Measurements from ENCODE around the gene ZNF567.

The ZNF567 gene

DNA sequence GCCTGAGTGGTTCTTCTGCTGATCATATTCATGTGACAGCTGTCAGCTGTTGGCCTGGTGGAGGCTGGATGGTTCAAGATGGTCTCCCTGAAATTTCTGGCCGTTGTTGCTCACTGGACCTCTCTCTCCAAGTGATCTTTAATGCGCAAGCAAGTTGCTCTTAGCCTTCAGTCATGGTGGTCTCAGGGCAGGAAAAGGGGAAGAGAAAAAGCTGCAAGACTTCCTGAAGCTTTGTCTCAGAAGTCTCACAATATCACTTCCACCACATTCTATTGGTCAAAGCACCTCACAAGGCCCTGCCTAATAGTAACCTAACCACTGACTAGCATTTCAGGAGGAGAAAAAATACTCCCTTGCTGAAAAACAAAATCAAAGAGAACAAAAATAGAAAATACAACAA, 1.6 kb upstream of the ZNF567 start:
- Histone ChIP-seq H3K4me3 (ENCODE audit: low read length) (peak overlapping the region; percentile 90), H3F3A (ENCODE audit: control insufficient read depth, insufficient read depth) (no peaks in the 10 kb centered on the region), H3K27me3 (ENCODE audit: control insufficient read depth, low read length) (no peaks in the 10 kb centered on the region), H3K4me2 (ENCODE audit: low read length) (no peak overlapping the region), H3K9me2 (replicated peaks; ENCODE audit: control insufficient read depth, low read length) (no peaks in the 10 kb centered on the region), H3K79me2 (ENCODE audit: control insufficient read depth, low read length) (peaks cover 14% of the 10 kb centered on the region), H4K20me1 (ENCODE audit: control insufficient read depth, insufficient read depth, low read depth, low read length) (no peaks in the 10 kb centered on the region), H3K9me3 (ENCODE audit: control insufficient read depth, insufficient read depth, low read length) (peaks cover 31% of the 10 kb centered on the region), H3K36me3 (ENCODE audit: control insufficient read depth, low read length) (peaks cover 17% of the 10 kb centered on the region), H3K27ac (ENCODE audit: low read depth, low read length) (no peak overlapping the region), H3K4me1 (ENCODE audit: control insufficient read depth, low read length) (peaks cover 19% of the 10 kb centered on the region)
- TF ChIP-seq EZH2phosphoT487 (IDR thresholded peaks at IDR 0.05; ENCODE audit: borderline replicate concordance, low read length): no peak
- no peak for TF ChIP-seq CTCF (IDR thresholded peaks at IDR 0.05; ENCODE audit: low read depth, low read length, poor library complexity, severe bottlenecking)

GRCh38 chr19:36686365-36687213, 823 bp upstream of the ZNF567 start:
- Histone ChIP-seq H3K27ac (ENCODE audit: low read depth, low read length) (no peak overlapping the region), H3K36me3 (ENCODE audit: control insufficient read depth, low read length) (peaks cover 24% of the 10 kb centered on the region), H3K9me2 (replicated peaks; ENCODE audit: control insufficient read depth, low read length) (no peaks in the 10 kb centered on the region), H3F3A (ENCODE audit: control insufficient read depth, insufficient read depth) (no peaks in the 10 kb centered on the region), H3K4me3 (ENCODE audit: low read length) (peak overlapping the region; percentile 90), H4K20me1 (ENCODE audit: control insufficient read depth, insufficient read depth, low read depth, low read length) (no peaks in the 10 kb centered on the region), H3K9me3 (ENCODE audit: control insufficient read depth, insufficient read depth, low read length) (peaks cover 34% of the 10 kb centered on the region), H3K79me2 (ENCODE audit: control insufficient read depth, low read length) (peaks cover 14% of the 10 kb centered on the region), H3K4me1 (ENCODE audit: control insufficient read depth, low read length) (peaks cover 19% of the 10 kb centered on the region), H3K27me3 (ENCODE audit: control insufficient read depth, low read length) (no peaks in the 10 kb centered on the region), H3K4me2 (ENCODE audit: low read length) (peak overlapping the region; percentile 96)
- no peak for TF ChIP-seq CTCF (IDR thresholded peaks at IDR 0.05; ENCODE audit: low read depth, low read length, poor library complexity, severe bottlenecking)
- TF ChIP-seq EZH2phosphoT487 (IDR thresholded peaks at IDR 0.05; ENCODE audit: borderline replicate concordance, low read length): no peak

GRCh38 chr19:36688058-36688457, 646 bp downstream of the ZNF567 start:
- H3K36me3 ChIP-seq (ENCODE audit: control insufficient read depth, low read length): peaks cover 38% of the 10 kb centered on the region
- H3K4me3 ChIP-seq (ENCODE audit: low read length): peak overlapping the region; percentile 90
- H3K27ac ChIP-seq (ENCODE audit: low read depth, low read length): no peak overlapping the region
- H3F3A ChIP-seq (ENCODE audit: control insufficient read depth, insufficient read depth): no peaks in the 10 kb centered on the region
- H3K4me1 ChIP-seq (ENCODE audit: control insufficient read depth, low read length): peaks cover 19% of the 10 kb centered on the region
- H3K79me2 ChIP-seq (ENCODE audit: control insufficient read depth, low read length): peaks cover 14% of the 10 kb centered on the region
- H3K9me3 ChIP-seq (ENCODE audit: control insufficient read depth, insufficient read depth, low read length): peaks cover 40% of the 10 kb centered on the region
- no peak for TF ChIP-seq EZH2phosphoT487 (IDR thresholded peaks at IDR 0.05; ENCODE audit: borderline replicate concordance, low read length)
- peak overlapping the region; percentile 96 for H3K4me2 ChIP-seq (ENCODE audit: low read length)
- H3K9me2 ChIP-seq (replicated peaks; ENCODE audit: control insufficient read depth, low read length): no peaks in the 10 kb centered on the region
- no peaks in the 10 kb centered on the region for H4K20me1 ChIP-seq (ENCODE audit: control insufficient read depth, insufficient read depth, low read depth, low read length)
- no peaks in the 10 kb centered on the region for H3K27me3 ChIP-seq (ENCODE audit: control insufficient read depth, low read length)

GRCh38 chr19:36707134-36707533, 19.7 kb downstream of the ZNF567 start:
- peaks cover 7% of the 10 kb centered on the region; the same call in 1 of the 2 replicates for H3K79me2 ChIP-seq (ENCODE audit: control insufficient read depth, low read length)
- no peaks in the 10 kb centered on the region for H4K20me1 ChIP-seq (ENCODE audit: control insufficient read depth, insufficient read depth, low read depth, low read length)
- no peaks in the 10 kb centered on the region for H3F3A ChIP-seq (ENCODE audit: control insufficient read depth, insufficient read depth)
- no peak overlapping the region for H3K4me3 ChIP-seq (ENCODE audit: low read length)
- no peak for TF ChIP-seq EZH2phosphoT487 (IDR thresholded peaks at IDR 0.05; ENCODE audit: borderline replicate concordance, low read length)
- TF ChIP-seq CTCF (IDR thresholded peaks at IDR 0.05; ENCODE audit: low read depth, low read length, poor library complexity, severe bottlenecking): no peak
- peaks cover 32% of the 10 kb centered on the region; the same call in 1 of the 2 replicates for H3K9me3 ChIP-seq (ENCODE audit: control insufficient read depth, insufficient read depth, low read length)
- no peaks in the 10 kb centered on the region for H3K9me2 ChIP-seq (replicated peaks; ENCODE audit: control insufficient read depth, low read length)
- H3K27ac ChIP-seq (ENCODE audit: low read depth, low read length): no peak overlapping the region
- no peaks in the 10 kb centered on the region for H3K27me3 ChIP-seq (ENCODE audit: control insufficient read depth, low read length)
- H3K4me1 ChIP-seq (ENCODE audit: control insufficient read depth, low read length): no peaks in the 10 kb centered on the region
- peaks cover 5% of the 10 kb centered on the region for H3K36me3 ChIP-seq (ENCODE audit: control insufficient read depth, low read length)
- no peak overlapping the region for H3K4me2 ChIP-seq (ENCODE audit: low read length)

Measured in DOHH2 (cell line).